ENCODE results near the gene E2F3.

E2F3 gene

GRCh38 chr6:20538131-20538662, 136.5 kb downstream of the E2F3 start:
- no peak for DNase-seq

- DNase-seq = no peak
These were observed 137.2 kb downstream of the E2F3 start for GRCh38 chr6:20538907-20539306.

- DNase-seq = no peak
These were observed 137.7 kb downstream of the E2F3 start for GRCh38 chr6:20539387-20539786.

- DNase-seq = no peak
These were observed 139.0 kb downstream of the E2F3 start for GRCh38 chr6:20540683-20541082.

- DNase-seq = no peak
These were observed 139.7 kb downstream of the E2F3 start for GRCh38 chr6:20541382-20541781.

GRCh38 chr6:20542927-20543602, 141.4 kb downstream of the E2F3 start:
- DNase-seq = no peak
